ENCODE measurements around the gene KCNQ2. TPM values are rescaled to one million over a fixed set of nuclear protein-coding genes. Genes with fewer than 3 reads are reported as not detected.

KCNQ2 gene
- total and polyA plus RNA-seq, 2 experiments from 2014 or later, result 68.5 to 92.4 TPM

DNA sequence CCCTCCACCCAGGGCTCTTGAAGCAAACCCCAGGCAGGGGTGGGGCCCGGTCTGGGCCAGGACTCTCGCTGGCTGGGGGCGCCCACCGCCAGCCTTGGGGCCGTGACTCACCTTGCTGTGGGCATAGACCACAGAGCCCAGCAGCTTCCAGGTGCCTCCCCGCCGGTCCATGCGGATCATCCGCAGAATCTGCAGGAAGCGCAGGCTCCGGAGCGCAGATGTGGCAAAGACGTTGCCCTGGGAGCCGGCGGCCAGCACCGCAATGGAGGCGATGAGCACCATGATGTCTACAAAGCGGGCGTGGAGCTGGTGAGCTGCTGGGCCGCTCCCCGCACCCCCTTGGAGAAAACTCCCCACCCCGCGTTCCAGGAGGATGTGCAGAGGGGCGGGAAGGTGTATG lies 27.9 kb downstream of the KCNQ2 start (continued):
- TF ChIP-seq EZH2phosphoT487 (IDR thresholded peaks at IDR 0.05; ENCODE audit: unreplicated experiment) (no peak), POLR2AphosphoS5 (IDR thresholded peaks at IDR 0.05; ENCODE audit: low read depth) (no peak), NANOG (IDR thresholded peaks at IDR 0.05; ENCODE audit: borderline replicate concordance) (no peak)

DNA sequence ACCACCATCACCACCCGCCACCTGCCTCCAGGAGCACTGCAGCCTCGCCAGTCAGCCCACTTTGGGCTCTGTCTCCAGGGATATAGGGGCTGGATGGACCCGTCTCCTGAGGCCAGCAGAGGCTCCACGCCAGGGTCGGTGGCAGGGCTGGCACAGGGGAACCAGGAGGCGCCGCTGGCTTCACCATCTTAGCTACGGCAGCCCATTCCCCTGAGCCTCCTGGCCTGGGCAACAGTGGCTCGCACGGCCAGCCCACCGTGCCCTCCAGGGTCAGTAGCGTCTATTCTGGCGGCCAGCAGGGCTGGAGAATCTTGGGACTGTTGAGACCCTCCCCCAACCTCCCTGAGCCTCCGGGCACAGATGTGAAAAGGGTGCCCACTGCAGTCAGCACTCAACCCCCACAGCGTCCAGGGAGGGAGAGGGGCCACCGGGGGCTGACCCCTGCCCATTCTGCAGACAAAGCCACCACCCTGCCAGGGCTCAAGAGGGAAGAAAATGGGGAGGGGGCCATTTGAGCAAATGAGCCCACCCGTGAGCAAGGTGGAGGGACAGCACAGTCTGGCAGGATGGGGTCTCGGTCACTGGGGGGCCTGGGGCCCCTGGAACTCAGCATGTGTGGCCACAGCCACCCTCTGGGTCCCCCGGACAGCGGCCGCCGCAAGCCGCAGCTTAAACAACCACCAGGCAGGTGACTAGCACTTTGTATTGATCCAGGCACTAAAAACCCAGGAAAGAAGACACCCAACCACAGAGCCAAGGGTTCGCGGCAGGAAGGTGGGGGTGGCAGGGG lies 28.7 kb downstream of the KCNQ2 start:
- Mint-ChIP-seq H3K27ac (no peak overlapping the region), H3K9me3 (peaks cover 16% of the 10 kb centered on the region; the same call in 2 of the 3 replicates), H3K4me1 (peaks cover 23% of the 10 kb centered on the region), H3K27me3 (ENCODE audit: insufficient read depth, low read depth, poor library complexity) (peaks cover 17% of the 10 kb centered on the region), H3K4me3 (no peak overlapping the region), H3K36me3 (ENCODE audit: low read depth) (peaks cover 15% of the 10 kb centered on the region)
- Histone ChIP-seq H3K9me2 (ENCODE audit: insufficient read depth) (no peaks in the 10 kb centered on the region), H3K4me1 (ENCODE audit: insufficient read depth) (no peaks in the 10 kb centered on the region; the same call in 1 of the 2 replicates), H3K27ac (ENCODE audit: low read depth) (no peak overlapping the region), H3K79me2 (replicated peaks; ENCODE audit: insufficient read depth) (peaks cover 28% of the 10 kb centered on the region), H3K27me3 (ENCODE audit: insufficient read depth) (no peaks in the 10 kb centered on the region), H2AFZ (no peak overlapping the region), H3F3A (replicated peaks; ENCODE audit: low read depth) (no peaks in the 10 kb centered on the region), H3K4me3 (no peak overlapping the region), H3K36me3 (ENCODE audit: insufficient read depth) (no peaks in the 10 kb centered on the region), H4K20me1 (replicated peaks; ENCODE audit: insufficient read depth) (no peaks in the 10 kb centered on the region; the same call in 1 of the 2 replicates), H3K4me2 (no peak overlapping the region)
- TF ChIP-seq, protein P1, sequence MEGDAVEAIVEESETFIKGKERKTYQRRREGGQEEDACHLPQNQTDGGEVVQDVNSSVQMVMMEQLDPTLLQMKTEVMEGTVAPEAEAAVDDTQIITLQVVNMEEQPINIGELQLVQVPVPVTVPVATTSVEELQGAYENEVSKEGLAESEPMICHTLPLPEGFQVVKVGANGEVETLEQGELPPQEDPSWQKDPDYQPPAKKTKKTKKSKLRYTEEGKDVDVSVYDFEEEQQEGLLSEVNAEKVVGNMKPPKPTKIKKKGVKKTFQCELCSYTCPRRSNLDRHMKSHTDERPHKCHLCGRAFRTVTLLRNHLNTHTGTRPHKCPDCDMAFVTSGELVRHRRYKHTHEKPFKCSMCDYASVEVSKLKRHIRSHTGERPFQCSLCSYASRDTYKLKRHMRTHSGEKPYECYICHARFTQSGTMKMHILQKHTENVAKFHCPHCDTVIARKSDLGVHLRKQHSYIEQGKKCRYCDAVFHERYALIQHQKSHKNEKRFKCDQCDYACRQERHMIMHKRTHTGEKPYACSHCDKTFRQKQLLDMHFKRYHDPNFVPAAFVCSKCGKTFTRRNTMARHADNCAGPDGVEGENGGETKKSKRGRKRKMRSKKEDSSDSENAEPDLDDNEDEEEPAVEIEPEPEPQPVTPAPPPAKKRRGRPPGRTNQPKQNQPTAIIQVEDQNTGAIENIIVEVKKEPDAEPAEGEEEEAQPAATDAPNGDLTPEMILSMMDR (conservative IDR thresholded peaks at IDR 0.05; ENCODE audit: low read depth in 2 of 2), result no peak
- TF ChIP-seq POLR2AphosphoS5 (IDR thresholded peaks at IDR 0.05; ENCODE audit: low read depth) (no peak), ZNF114 (CRISPR knock-in tag; IDR thresholded peaks at IDR 0.05) (no peak), STAT1 (IDR thresholded peaks at IDR 0.05; ENCODE audit: unreplicated experiment) (no peak), EZH2phosphoT487 (IDR thresholded peaks at IDR 0.05; ENCODE audit: unreplicated experiment) (no peak), ZNF331 (CRISPR knock-in tag; IDR thresholded peaks at IDR 0.05; ENCODE audit: low read depth) (no peak), EZH2 (IDR thresholded peaks at IDR 0.05; ENCODE audit: low read depth, unreplicated experiment) (no peak), JUNB (IDR thresholded peaks at IDR 0.05; ENCODE audit: unreplicated experiment) (no peak), CREB1 (CRISPR knock-in tag; IDR thresholded peaks at IDR 0.05; ENCODE audit: low read depth) (no peak), NANOG (IDR thresholded peaks at IDR 0.05; ENCODE audit: borderline replicate concordance) (no peak)
- TF ChIP-seq, protein P2, sequence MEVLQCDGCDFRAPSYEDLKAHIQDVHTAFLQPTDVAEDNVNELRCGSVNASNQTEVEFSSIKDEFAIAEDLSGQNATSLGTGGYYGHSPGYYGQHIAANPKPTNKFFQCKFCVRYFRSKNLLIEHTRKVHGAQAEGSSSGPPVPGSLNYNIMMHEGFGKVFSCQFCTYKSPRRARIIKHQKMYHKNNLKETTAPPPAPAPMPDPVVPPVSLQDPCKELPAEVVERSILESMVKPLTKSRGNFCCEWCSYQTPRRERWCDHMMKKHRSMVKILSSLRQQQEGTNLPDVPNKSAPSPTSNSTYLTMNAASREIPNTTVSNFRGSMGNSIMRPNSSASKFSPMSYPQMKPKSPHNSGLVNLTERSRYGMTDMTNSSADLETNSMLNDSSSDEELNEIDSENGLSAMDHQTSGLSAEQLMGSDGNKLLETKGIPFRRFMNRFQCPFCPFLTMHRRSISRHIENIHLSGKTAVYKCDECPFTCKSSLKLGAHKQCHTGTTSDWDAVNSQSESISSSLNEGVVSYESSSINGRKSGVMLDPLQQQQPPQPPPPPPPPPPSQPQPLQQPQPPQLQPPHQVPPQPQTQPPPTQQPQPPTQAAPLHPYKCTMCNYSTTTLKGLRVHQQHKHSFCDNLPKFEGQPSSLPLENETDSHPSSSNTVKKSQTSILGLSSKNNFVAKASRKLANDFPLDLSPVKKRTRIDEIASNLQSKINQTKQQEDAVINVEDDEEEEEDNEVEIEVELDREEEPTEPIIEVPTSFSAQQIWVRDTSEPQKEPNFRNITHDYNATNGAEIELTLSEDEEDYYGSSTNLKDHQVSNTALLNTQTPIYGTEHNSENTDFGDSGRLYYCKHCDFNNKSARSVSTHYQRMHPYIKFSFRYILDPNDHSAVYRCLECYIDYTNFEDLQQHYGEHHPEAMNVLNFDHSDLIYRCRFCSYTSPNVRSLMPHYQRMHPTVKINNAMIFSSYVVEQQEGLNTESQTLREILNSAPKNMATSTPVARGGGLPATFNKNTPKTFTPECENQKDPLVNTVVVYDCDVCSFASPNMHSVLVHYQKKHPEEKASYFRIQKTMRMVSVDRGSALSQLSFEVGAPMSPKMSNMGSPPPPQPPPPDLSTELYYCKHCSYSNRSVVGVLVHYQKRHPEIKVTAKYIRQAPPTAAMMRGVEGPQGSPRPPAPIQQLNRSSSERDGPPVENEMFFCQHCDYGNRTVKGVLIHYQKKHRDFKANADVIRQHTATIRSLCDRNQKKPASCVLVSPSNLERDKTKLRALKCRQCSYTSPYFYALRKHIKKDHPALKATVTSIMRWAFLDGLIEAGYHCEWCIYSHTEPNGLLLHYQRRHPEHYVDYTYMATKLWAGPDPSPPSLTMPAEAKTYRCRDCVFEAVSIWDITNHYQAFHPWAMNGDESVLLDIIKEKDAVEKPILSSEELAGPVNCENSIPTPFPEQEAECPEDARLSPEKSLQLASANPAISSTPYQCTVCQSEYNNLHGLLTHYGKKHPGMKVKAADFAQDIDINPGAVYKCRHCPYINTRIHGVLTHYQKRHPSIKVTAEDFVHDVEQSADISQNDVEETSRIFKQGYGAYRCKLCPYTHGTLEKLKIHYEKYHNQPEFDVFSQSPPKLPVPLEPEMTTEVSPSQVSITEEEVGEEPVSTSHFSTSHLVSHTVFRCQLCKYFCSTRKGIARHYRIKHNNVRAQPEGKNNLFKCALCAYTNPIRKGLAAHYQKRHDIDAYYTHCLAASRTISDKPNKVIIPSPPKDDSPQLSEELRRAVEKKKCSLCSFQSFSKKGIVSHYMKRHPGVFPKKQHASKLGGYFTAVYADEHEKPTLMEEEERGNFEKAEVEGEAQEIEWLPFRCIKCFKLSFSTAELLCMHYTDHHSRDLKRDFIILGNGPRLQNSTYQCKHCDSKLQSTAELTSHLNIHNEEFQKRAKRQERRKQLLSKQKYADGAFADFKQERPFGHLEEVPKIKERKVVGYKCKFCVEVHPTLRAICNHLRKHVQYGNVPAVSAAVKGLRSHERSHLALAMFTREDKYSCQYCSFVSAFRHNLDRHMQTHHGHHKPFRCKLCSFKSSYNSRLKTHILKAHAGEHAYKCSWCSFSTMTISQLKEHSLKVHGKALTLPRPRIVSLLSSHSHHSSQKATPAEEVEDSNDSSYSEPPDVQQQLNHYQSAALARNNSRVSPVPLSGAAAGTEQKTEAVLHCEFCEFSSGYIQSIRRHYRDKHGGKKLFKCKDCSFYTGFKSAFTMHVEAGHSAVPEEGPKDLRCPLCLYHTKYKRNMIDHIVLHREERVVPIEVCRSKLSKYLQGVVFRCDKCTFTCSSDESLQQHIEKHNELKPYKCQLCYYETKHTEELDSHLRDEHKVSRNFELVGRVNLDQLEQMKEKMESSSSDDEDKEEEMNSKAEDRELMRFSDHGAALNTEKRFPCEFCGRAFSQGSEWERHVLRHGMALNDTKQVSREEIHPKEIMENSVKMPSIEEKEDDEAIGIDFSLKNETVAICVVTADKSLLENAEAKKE (CRISPR knock-in tag; IDR thresholded peaks at IDR 0.05), result no peak
- TF ChIP-seq, protein P3, sequence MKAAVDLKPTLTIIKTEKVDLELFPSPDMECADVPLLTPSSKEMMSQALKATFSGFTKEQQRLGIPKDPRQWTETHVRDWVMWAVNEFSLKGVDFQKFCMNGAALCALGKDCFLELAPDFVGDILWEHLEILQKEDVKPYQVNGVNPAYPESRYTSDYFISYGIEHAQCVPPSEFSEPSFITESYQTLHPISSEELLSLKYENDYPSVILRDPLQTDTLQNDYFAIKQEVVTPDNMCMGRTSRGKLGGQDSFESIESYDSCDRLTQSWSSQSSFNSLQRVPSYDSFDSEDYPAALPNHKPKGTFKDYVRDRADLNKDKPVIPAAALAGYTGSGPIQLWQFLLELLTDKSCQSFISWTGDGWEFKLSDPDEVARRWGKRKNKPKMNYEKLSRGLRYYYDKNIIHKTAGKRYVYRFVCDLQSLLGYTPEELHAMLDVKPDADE (IDR thresholded peaks at IDR 0.05), result no peak
- DNase-seq (ENCODE audit: low spot score) (no peak), ATAC-seq (no peak)

Data from GM23338 (cell line).